ENCODE data around the gene CDK18.

DNA sequence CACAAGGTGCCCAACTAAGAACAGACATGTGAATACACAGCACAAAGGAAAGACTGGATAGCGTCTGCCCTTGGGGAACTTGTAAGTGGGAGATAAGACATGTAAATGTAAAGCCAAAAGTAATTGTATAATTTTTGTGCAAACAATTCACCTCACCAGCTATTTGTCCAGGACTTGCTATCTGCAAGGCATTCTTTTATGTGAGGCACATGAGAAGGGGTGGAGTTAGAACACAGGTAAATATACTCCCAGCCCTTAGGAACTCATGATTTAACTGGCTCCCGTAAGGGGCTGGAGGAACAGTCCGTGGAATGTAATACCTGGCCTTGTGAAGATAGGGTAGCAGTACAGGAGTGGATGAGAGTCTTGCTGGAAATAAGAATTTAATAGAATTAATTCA is 61.3 kb downstream of the CDK18 start:
- TF ChIP-seq, protein P1, sequence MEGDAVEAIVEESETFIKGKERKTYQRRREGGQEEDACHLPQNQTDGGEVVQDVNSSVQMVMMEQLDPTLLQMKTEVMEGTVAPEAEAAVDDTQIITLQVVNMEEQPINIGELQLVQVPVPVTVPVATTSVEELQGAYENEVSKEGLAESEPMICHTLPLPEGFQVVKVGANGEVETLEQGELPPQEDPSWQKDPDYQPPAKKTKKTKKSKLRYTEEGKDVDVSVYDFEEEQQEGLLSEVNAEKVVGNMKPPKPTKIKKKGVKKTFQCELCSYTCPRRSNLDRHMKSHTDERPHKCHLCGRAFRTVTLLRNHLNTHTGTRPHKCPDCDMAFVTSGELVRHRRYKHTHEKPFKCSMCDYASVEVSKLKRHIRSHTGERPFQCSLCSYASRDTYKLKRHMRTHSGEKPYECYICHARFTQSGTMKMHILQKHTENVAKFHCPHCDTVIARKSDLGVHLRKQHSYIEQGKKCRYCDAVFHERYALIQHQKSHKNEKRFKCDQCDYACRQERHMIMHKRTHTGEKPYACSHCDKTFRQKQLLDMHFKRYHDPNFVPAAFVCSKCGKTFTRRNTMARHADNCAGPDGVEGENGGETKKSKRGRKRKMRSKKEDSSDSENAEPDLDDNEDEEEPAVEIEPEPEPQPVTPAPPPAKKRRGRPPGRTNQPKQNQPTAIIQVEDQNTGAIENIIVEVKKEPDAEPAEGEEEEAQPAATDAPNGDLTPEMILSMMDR (IDR thresholded peaks at IDR 0.05): no peak
- TF ChIP-seq POLR2A (IDR thresholded peaks at IDR 0.05): no peak
